ENCODE measurements around the gene AGO4. TPM values are rescaled to one million over a fixed set of nuclear protein-coding genes. Genes with fewer than 3 reads are reported as not detected.
"Not testable (repeated sequence)": the region's sequence is repeated elsewhere in the genome, so short reads cannot be mapped to it uniquely, and the experiment has no call there.

The AGO4 gene
- total RNA-seq, 1 experiment from 2014 or later = 14.8 TPM

GRCh38 chr1:35795295-35795694, 12.5 kb upstream of the AGO4 start:
- Histone ChIP-seq H3K36me3 (ENCODE audit: control insufficient read depth, insufficient read depth, low read length) (no peaks in the 10 kb centered on the region), H3K4me1 (ENCODE audit: control insufficient read depth, insufficient read depth, low read length) (no peaks in the 10 kb centered on the region), H3K27ac (ENCODE audit: low read length) (no peak overlapping the region), H3K4me3 (ENCODE audit: low read depth in 2 of 2, low read length in 2 of 2) (no peak overlapping the region), H3K9me3 (ENCODE audit: control insufficient read depth, insufficient read depth, low read depth, low read length) (no peaks in the 10 kb centered on the region), H3K27me3 (ENCODE audit: control insufficient read depth, insufficient read depth, low read length) (no peaks in the 10 kb centered on the region)
- in situ Hi-C loops (cut with HindIII; ENCODE audit: low pct_unique_long_range_greater_than_20kb, low sequenced_read_pairs) = no loop called here
- ChIA-PET CTCF (no interaction called here), POLR2A (no interaction called here)
- intact Hi-C loops (cut with micrococcal nuclease; ENCODE audit: unreplicated experiment) = no loop called here
- TF ChIP-seq SIN3A (IDR thresholded peaks at IDR 0.05; ENCODE audit: borderline replicate concordance, insufficient read depth, low read depth, low read length) = no peak
- no peak for TF ChIP-seq CTCF (IDR thresholded peaks at IDR 0.05)
- TF ChIP-seq POLR2AphosphoS5 (IDR thresholded peaks at IDR 0.05; ENCODE audit: low read depth, low read length) = no peak
- no peak for TF ChIP-seq TCF7L2 (IDR thresholded peaks at IDR 0.05; ENCODE audit: low read depth, low read length)
- no peak for TF ChIP-seq REST (IDR thresholded peaks at IDR 0.05; ENCODE audit: insufficient read depth in 1 of 2, low read depth in 2 of 2, low read length in 1 of 2)
- no peak for ATAC-seq
- no peak for DNase-seq (ENCODE audit: low read depth, low spot score)
- no TSS peak for BruUV-seq (replicated peaks)

GRCh38 chr1:35797380-35797779, 10.4 kb upstream of the AGO4 start:
- ChIA-PET CTCF (no interaction called here), POLR2A (no interaction called here)
- Histone ChIP-seq H3K4me1 (ENCODE audit: control insufficient read depth, insufficient read depth, low read length) (no peaks in the 10 kb centered on the region), H3K36me3 (ENCODE audit: control insufficient read depth, insufficient read depth, low read length) (no peaks in the 10 kb centered on the region), H3K27me3 (ENCODE audit: control insufficient read depth, insufficient read depth, low read length) (no peaks in the 10 kb centered on the region), H3K9me3 (ENCODE audit: control insufficient read depth, insufficient read depth, low read depth, low read length) (no peaks in the 10 kb centered on the region), H3K27ac (ENCODE audit: low read length) (no peak overlapping the region), H3K4me3 (ENCODE audit: low read depth in 2 of 2, low read length in 2 of 2) (no peak overlapping the region)
- DNase-seq (ENCODE audit: low read depth, low spot score) = no peak
- in situ Hi-C loops (cut with HindIII; ENCODE audit: low pct_unique_long_range_greater_than_20kb, low sequenced_read_pairs) = no loop called here
- no peak for TF ChIP-seq POLR2AphosphoS5 (IDR thresholded peaks at IDR 0.05; ENCODE audit: low read depth, low read length)
- TF ChIP-seq REST (IDR thresholded peaks at IDR 0.05; ENCODE audit: insufficient read depth in 1 of 2, low read depth in 2 of 2, low read length in 1 of 2) = no peak
- intact Hi-C loops (cut with micrococcal nuclease; ENCODE audit: unreplicated experiment) = no loop called here
- no peak for ATAC-seq
- BruUV-seq (replicated peaks) = no TSS peak

- H3K36me3 ChIP-seq (ENCODE audit: control insufficient read depth, insufficient read depth, low read length); H3K9me3 ChIP-seq (ENCODE audit: control insufficient read depth, insufficient read depth, low read depth, low read length); intact Hi-C loops (cut with micrococcal nuclease; ENCODE audit: unreplicated experiment); POLR2A ChIA-PET; CTCF ChIA-PET; BruUV-seq (replicated peaks); H3K4me1 ChIP-seq (ENCODE audit: control insufficient read depth, insufficient read depth, low read length); H3K4me3 ChIP-seq (ENCODE audit: low read depth in 2 of 2, low read length in 2 of 2); H3K27ac ChIP-seq (ENCODE audit: low read length); ATAC-seq; DNase-seq (ENCODE audit: low read depth, low spot score); H3K27me3 ChIP-seq (ENCODE audit: control insufficient read depth, insufficient read depth, low read length); in situ Hi-C loops (cut with HindIII; ENCODE audit: low pct_unique_long_range_greater_than_20kb, low sequenced_read_pairs): not testable (repeated sequence)
Observed at GRCh38 chr1:35798019-35798418, 9.8 kb upstream of the AGO4 start.

- intact Hi-C loops (cut with micrococcal nuclease; ENCODE audit: unreplicated experiment); ATAC-seq; CTCF ChIA-PET; H3K27me3 ChIP-seq (ENCODE audit: control insufficient read depth, insufficient read depth, low read length); H3K9me3 ChIP-seq (ENCODE audit: control insufficient read depth, insufficient read depth, low read depth, low read length); in situ Hi-C loops (cut with HindIII; ENCODE audit: low pct_unique_long_range_greater_than_20kb, low sequenced_read_pairs); POLR2A ChIA-PET; H3K4me1 ChIP-seq (ENCODE audit: control insufficient read depth, insufficient read depth, low read length); DNase-seq (ENCODE audit: low read depth, low spot score); BruUV-seq (replicated peaks); H3K27ac ChIP-seq (ENCODE audit: low read length); H3K4me3 ChIP-seq (ENCODE audit: low read depth in 2 of 2, low read length in 2 of 2); H3K36me3 ChIP-seq (ENCODE audit: control insufficient read depth, insufficient read depth, low read length): not testable (repeated sequence)
Observed at GRCh38 chr1:35800167-35800887, 7.5 kb upstream of the AGO4 start.

All from Panc1 (cell line).